Fibroblast of lung (primary cell): Measurements from ENCODE around the gene RTF1. TPM values are rescaled to one million over a fixed set of nuclear protein-coding genes. Genes with fewer than 3 reads are reported as not detected.

ENCODE experiments used
- DNase-seq, 2 donors: peaks; one replicate each; pipeline versions ENCODE4 v3.0.0 to v3.0.0-alpha.2; 2010; ENCODE audit warnings: low read depth in 2 of 2
- H2AFZ ChIP-seq: 2 replicates; pipeline ENCODE4 v1.5.1; 2012; ENCODE audit warnings: low read length, control low read depth, inconsistent platforms
- H3K27ac ChIP-seq: 2 replicates; pipeline ENCODE4 v1.5.1; 2011; ENCODE audit warnings: low read length, control low read depth; ENCODE audit not compliant: insufficient read depth
- H3K27me3 ChIP-seq: 2 replicates; pipeline ENCODE4 v1.5.1; 2011; ENCODE audit warnings: mild to moderate bottlenecking, low read length; ENCODE audit not compliant: control insufficient read depth, insufficient read depth
- H3K36me3 ChIP-seq: 2 replicates; pipeline ENCODE4 v1.5.1; 2011; ENCODE audit warnings: low read length; ENCODE audit not compliant: control insufficient read depth, insufficient read depth
- H3K4me1 ChIP-seq: 2 replicates; pipeline ENCODE4 v1.5.1; 2011; ENCODE audit warnings: low read length; ENCODE audit not compliant: control insufficient read depth, insufficient read depth; ENCODE audit errors: extremely low read depth
- H3K4me2 ChIP-seq: 2 replicates; pipeline ENCODE4 v1.5.1; 2011; ENCODE audit warnings: low read length, control low read depth; ENCODE audit not compliant: insufficient read depth; ENCODE audit errors: extremely low read depth
- H3K4me3 ChIP-seq, 4 experiments: fragments of 200-600 bp in 1 of 4; sonication (generic) in 1 of 4; replicated peaks in 1 of 4; 2 replicates each; pipeline ENCODE4 v1.5.1; 2011 to 2016; ENCODE audit warnings: low read length in 4 of 4, low read depth in 3 of 4, mild to moderate bottlenecking in 3 of 4, control low read depth in 2 of 4, inconsistent platforms in 1 of 4, mixed read lengths in 1 of 4; ENCODE audit not compliant: insufficient read depth in 1 of 4; ENCODE audit errors: control extremely low read depth in 1 of 4
- H3K79me2 ChIP-seq: 2 replicates; pipeline ENCODE4 v1.5.1; 2012; ENCODE audit warnings: mild to moderate bottlenecking, low read length, inconsistent platforms; ENCODE audit not compliant: control insufficient read depth, insufficient read depth
- H3K9ac ChIP-seq: 2 replicates; pipeline ENCODE4 v1.5.1; 2011; ENCODE audit warnings: mild to moderate bottlenecking, low read length, control low read depth; ENCODE audit not compliant: insufficient read depth
- H3K9me3 ChIP-seq: 2 replicates; pipeline ENCODE4 v1.5.1; 2012; ENCODE audit warnings: low read depth, low read length; ENCODE audit not compliant: control insufficient read depth, insufficient read depth
- H4K20me1 ChIP-seq: 2 replicates; pipeline ENCODE4 v1.5.1; 2011; ENCODE audit warnings: low read length; ENCODE audit not compliant: control insufficient read depth, insufficient read depth; ENCODE audit errors: extremely low read depth
- CTCF ChIP-seq, 2 donors: IDR thresholded peaks in 1 of 2; conservative IDR thresholded peaks in 1 of 2; 1 replicate in 1 of 2; 2 replicates in 1 of 2; pipeline ENCODE4 v1.5.1; 2011 to 2012; ENCODE audit warnings: low read length in 2 of 2, control low read depth in 1 of 2, inconsistent platforms in 1 of 2, low read depth in 1 of 2, mild to moderate bottlenecking in 1 of 2
- EZH2 ChIP-seq: IDR thresholded peaks from 2 replicates; pipeline ENCODE4 v1.5.1; 2012; ENCODE audit warnings: low read length, control low read depth, mild to moderate bottlenecking; ENCODE audit errors: missing control alignments
- polyA plus RNA-seq, 2 donors: library from polyadenylated mRNA; depleted of rRNA in 1 of 2; stranded (reverse) in 1 of 2; unstranded in 1 of 2; fragments of >200 nt; gene quantifications; 2 replicates each; pipeline ENCODE4 v1.2.1, GENCODE V29; 2011 to 2012; ENCODE audit warnings: missing spikeins in 1 of 2
- total RNA-seq: library from RNA; depleted of rRNA; stranded (reverse); fragments of >200 nt; gene quantifications from 2 replicates; pipeline ENCODE4 v1.2.1, GENCODE V29; 2014

The RTF1 gene
- total and polyA plus RNA-seq, 2 donors (not counting 1 experiment from before 2014, with no cell fraction given), result 16.0 to 38.9 TPM

GRCh38 chr15:41476416-41477048, 59.6 kb downstream of the RTF1 start:
- H4K20me1 ChIP-seq, result no peaks in the 10 kb centered on the region
- no peak overlapping the region for H2AFZ ChIP-seq
- H3K9ac ChIP-seq, result no peak overlapping the region
- no peak overlapping the region for H3K4me2 ChIP-seq
- H3K36me3 ChIP-seq, result peaks cover 21% of the 10 kb centered on the region
- peaks cover 2% of the 10 kb centered on the region for H3K4me1 ChIP-seq
- no peaks in the 10 kb centered on the region for H3K27me3 ChIP-seq
- H3K79me2 ChIP-seq, result no peaks in the 10 kb centered on the region
- H3K4me3 ChIP-seq, result no peak overlapping the region
- TF ChIP-seq CTCF (conservative IDR thresholded peaks at IDR 0.05 in 1 of 2, IDR thresholded peaks at IDR 0.05 in 1 of 2; ENCODE audit: low read depth in 1 of 2, low read length in 2 of 2), result no peak
- TF ChIP-seq EZH2, result no peak
- no peak overlapping the region for H3K27ac ChIP-seq
- peak in 1 of 2 donors; percentile 46 for DNase-seq
- no peaks in the 10 kb centered on the region for H3K9me3 ChIP-seq

GRCh38 chr15:41480396-41481140, 63.7 kb downstream of the RTF1 start:
- H3K36me3 ChIP-seq, result peaks cover 21% of the 10 kb centered on the region
- DNase-seq, result no peak

More at GRCh38 chr15:41480396-41481140, 63.7 kb downstream of the RTF1 start:
- no peaks in the 10 kb centered on the region for H3K9me3 ChIP-seq
- H3K4me2 ChIP-seq, result no peak overlapping the region
- H3K27ac ChIP-seq, result no peak overlapping the region
- H3K79me2 ChIP-seq, result no peaks in the 10 kb centered on the region
- TF ChIP-seq EZH2, result no peak
- TF ChIP-seq CTCF (conservative IDR thresholded peaks at IDR 0.05 in 1 of 2, IDR thresholded peaks at IDR 0.05 in 1 of 2; ENCODE audit: low read depth in 1 of 2, low read length in 2 of 2), result no peak
- no peak overlapping the region for H2AFZ ChIP-seq
- no peaks in the 10 kb centered on the region for H3K27me3 ChIP-seq
- peaks cover 2% of the 10 kb centered on the region for H3K4me1 ChIP-seq
- no peaks in the 10 kb centered on the region for H4K20me1 ChIP-seq
- H3K9ac ChIP-seq, result no peak overlapping the region
- no peak overlapping the region for H3K4me3 ChIP-seq
